Activated CD4-positive, alpha-beta T cell treated with anti-CD3 and anti-CD28 coated beads, Interleukin-2, amount 10 ng/mL, durations not matched to agents 24 days and 14 days (primary cell): ENCODE data around the gene MT1HL1. TPM values are rescaled to one million over a fixed set of nuclear protein-coding genes. Genes with fewer than 3 reads are reported as not detected.

Source experiments
- DNase-seq: peaks from one replicate; pipeline ENCODE4 v3.0.0; 2022
- H3K27ac Mint-ChIP-seq: one replicate; pipeline ENCODE4 v1.8.0; 2022; ENCODE audit warnings: mild to moderate bottlenecking, mixed read lengths
- H3K27me3 Mint-ChIP-seq: one replicate; pipeline ENCODE4 v1.8.0; 2022; ENCODE audit warnings: mixed read lengths
- H3K36me3 Mint-ChIP-seq: one replicate; pipeline ENCODE4 v1.8.0; 2022; ENCODE audit warnings: low read depth, mild to moderate bottlenecking, mixed read lengths
- H3K4me1 Mint-ChIP-seq: one replicate; pipeline ENCODE4 v1.8.0; 2021; ENCODE audit warnings: mixed read lengths
- H3K4me3 Mint-ChIP-seq: one replicate; pipeline ENCODE4 v1.8.0; 2022; ENCODE audit warnings: mild to moderate bottlenecking, moderate library complexity, mixed read lengths
- H3K9me3 Mint-ChIP-seq: one replicate; pipeline ENCODE4 v1.8.0; 2021; ENCODE audit warnings: mixed read lengths
- intact Hi-C: fragments of 100-400 bp; cut with micrococcal nuclease; formaldehyde crosslinking; loops from one replicate; pipeline ENCODE4 v1.15.1; 2023
- total RNA-seq: library from RNA; stranded (reverse); gene quantifications from 2 replicates; pipeline ENCODE4 v1.2.3, GENCODE V29; 2022

The MT1HL1 gene
- total RNA-seq, 1 donor from 2014 or later, result not detected

DNA sequence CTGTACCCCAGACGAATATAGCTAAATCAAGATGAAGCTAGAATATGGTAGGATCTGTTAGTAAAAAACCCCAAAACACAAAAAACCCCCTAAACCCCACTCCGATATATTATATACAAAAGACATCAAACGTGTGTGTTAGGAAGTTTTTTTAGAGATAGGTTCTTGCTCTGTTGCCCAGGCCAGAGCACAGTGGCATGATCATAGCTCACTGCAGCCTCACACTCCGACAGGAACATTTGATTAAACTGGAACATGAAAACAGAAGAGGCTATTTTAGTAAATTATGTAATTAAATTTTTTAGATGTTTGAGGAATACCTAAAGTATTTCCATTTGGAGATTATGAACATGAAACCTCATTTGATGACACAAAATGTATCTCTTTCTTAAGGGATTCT lies 29.6 kb upstream of the MT1HL1 start:
- Mint-ChIP-seq H3K4me3 (no peak overlapping the region), H3K27ac (no peak overlapping the region), H3K4me1 (no peaks in the 10 kb centered on the region), H3K36me3 (no peaks in the 10 kb centered on the region), H3K9me3 (no peaks in the 10 kb centered on the region), H3K27me3 (peaks cover 4% of the 10 kb centered on the region)
- intact Hi-C loops, result no loop called here
- no peak for DNase-seq

- no peaks in the 10 kb centered on the region for H3K9me3 Mint-ChIP-seq
- H3K4me1 Mint-ChIP-seq, result no peaks in the 10 kb centered on the region
- intact Hi-C loops, result no loop called here
- H3K27ac Mint-ChIP-seq, result no peak overlapping the region
- DNase-seq, result no peak
- H3K27me3 Mint-ChIP-seq, result peaks cover 3% of the 10 kb centered on the region
- H3K36me3 Mint-ChIP-seq, result no peaks in the 10 kb centered on the region
- no peak overlapping the region for H3K4me3 Mint-ChIP-seq
Measured at GRCh38 chr1:237033061-237033460, 28.8 kb upstream of the MT1HL1 start.

DNA sequence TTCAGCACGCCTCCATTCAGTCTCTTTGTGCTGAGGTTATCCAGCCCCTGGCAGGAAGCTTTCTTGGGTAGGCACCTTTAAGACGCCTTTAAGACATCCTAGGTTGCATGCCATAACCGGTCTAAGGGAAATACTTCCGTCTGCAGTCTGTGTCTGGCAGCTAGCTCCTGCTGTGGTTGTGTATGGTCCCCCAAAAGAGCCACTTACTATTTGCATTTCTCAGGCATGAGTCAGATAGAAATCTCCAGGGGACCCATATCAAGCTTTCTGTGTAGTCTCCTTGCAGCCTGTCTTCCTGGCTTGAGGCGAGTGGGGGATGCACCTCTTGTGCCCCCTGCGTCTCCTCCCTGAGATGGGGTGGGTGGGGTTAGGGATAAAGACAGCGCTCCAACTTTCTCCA lies 27.8 kb upstream of the MT1HL1 start:
- no peaks in the 10 kb centered on the region for H3K36me3 Mint-ChIP-seq
- H3K27me3 Mint-ChIP-seq, result peaks cover 3% of the 10 kb centered on the region
- intact Hi-C loops, result no loop called here
- H3K9me3 Mint-ChIP-seq, result no peaks in the 10 kb centered on the region
- no peak overlapping the region for H3K27ac Mint-ChIP-seq
- no peak for DNase-seq
- no peaks in the 10 kb centered on the region for H3K4me1 Mint-ChIP-seq
- no peak overlapping the region for H3K4me3 Mint-ChIP-seq

DNA sequence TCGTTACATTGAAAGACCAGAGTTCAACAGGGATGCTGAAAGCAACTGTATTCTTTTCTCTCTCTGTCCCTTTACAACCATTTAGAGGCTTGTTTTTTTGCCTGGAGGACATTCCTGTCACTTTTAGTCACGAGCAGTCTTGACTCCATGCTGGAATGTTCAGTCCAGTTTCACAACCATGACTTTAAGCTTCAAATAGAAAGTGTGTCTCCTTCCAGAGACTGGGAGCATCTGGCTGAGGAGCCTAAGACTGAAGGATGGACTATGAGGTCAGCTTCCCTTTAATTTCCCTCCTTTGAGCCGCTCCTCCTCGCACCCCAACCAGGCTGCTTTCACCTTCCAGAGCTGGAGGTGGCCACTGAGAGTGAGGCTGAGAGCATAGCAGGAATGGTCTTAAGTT lies 27.2 kb upstream of the MT1HL1 start:
- Mint-ChIP-seq H3K36me3 (no peaks in the 10 kb centered on the region), H3K4me3 (no peak overlapping the region), H3K27ac (no peak overlapping the region), H3K27me3 (peaks cover 3% of the 10 kb centered on the region), H3K9me3 (no peaks in the 10 kb centered on the region), H3K4me1 (no peaks in the 10 kb centered on the region)
- no peak for DNase-seq
- intact Hi-C loops, result no loop called here

- peaks cover 3% of the 10 kb centered on the region for H3K27me3 Mint-ChIP-seq
- no peaks in the 10 kb centered on the region for H3K36me3 Mint-ChIP-seq
- no peak overlapping the region for H3K27ac Mint-ChIP-seq
- DNase-seq, result no peak
- no peak overlapping the region for H3K4me3 Mint-ChIP-seq
- no peaks in the 10 kb centered on the region for H3K9me3 Mint-ChIP-seq
- intact Hi-C loops, result no loop called here
- H3K4me1 Mint-ChIP-seq, result no peaks in the 10 kb centered on the region
Measured at GRCh38 chr1:237029850-237030535, 25.8 kb upstream of the MT1HL1 start.

DNA sequence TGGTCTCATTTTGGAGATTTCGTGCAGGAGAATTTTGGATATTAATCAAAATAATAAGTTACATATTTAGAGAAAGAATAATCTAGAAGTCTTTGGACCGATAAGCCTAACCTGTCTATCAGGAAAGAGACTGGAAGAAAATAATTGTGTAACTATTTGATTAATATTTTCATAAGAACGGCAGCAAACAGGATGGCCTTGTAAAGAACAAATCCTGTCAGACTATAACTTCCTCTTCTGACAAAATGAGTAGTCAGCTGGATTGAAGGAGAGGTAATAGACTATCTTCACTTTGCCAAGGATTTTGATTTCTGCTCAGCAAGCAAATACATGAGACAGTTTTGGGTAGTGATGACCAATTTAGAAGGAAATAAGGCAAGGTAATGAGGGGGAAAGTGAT lies 25.0 kb upstream of the MT1HL1 start:
- Mint-ChIP-seq H3K9me3 (no peaks in the 10 kb centered on the region), H3K4me1 (no peaks in the 10 kb centered on the region), H3K4me3 (no peak overlapping the region), H3K27me3 (no peaks in the 10 kb centered on the region), H3K27ac (no peak overlapping the region), H3K36me3 (no peaks in the 10 kb centered on the region)
- no peak for DNase-seq
- intact Hi-C loops, result no loop called here

GRCh38 chr1:237025358-237026074 lies 21.3 kb upstream of the MT1HL1 start:
- H3K4me3 Mint-ChIP-seq, result no peak overlapping the region
- H3K9me3 Mint-ChIP-seq, result no peaks in the 10 kb centered on the region
- H3K27me3 Mint-ChIP-seq, result no peaks in the 10 kb centered on the region
- no peak for DNase-seq
- no peaks in the 10 kb centered on the region for H3K36me3 Mint-ChIP-seq
- H3K4me1 Mint-ChIP-seq, result no peaks in the 10 kb centered on the region
- H3K27ac Mint-ChIP-seq, result no peak overlapping the region
- intact Hi-C loops, result no loop called here

DNA sequence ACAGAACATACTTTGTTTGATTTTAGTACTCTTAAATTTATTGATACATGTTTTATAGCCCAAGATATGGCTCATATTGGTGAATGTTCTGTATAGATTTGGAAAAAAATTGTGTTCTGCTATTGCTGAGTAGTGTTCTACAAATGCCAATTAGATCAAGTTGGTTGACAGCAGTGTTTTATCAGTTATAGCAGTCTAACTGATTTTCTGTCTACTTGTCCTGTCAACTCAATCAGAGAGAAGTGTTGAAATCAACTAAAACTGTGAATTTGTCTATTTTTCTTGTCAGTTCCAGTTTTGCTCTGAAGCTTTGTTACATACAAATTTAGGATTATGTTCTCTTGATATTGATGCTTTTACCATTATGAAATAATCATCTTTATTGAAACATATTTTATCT lies 14.7 kb upstream of the MT1HL1 start:
- H3K27me3 Mint-ChIP-seq, result peaks cover 9% of the 10 kb centered on the region
- intact Hi-C loops, result no loop called here
- no peaks in the 10 kb centered on the region for H3K4me1 Mint-ChIP-seq
- no peak overlapping the region for H3K27ac Mint-ChIP-seq
- no peaks in the 10 kb centered on the region for H3K36me3 Mint-ChIP-seq
- no peaks in the 10 kb centered on the region for H3K9me3 Mint-ChIP-seq
- H3K4me3 Mint-ChIP-seq, result no peak overlapping the region
- no peak for DNase-seq

GRCh38 chr1:237016626-237017025 lies 12.4 kb upstream of the MT1HL1 start:
- no peaks in the 10 kb centered on the region for H3K4me1 Mint-ChIP-seq
- no peaks in the 10 kb centered on the region for H3K36me3 Mint-ChIP-seq
- intact Hi-C loops, result no loop called here
- no peak overlapping the region for H3K4me3 Mint-ChIP-seq
- no peaks in the 10 kb centered on the region for H3K9me3 Mint-ChIP-seq
- DNase-seq, result no peak
- H3K27ac Mint-ChIP-seq, result no peak overlapping the region
- H3K27me3 Mint-ChIP-seq, result peaks cover 9% of the 10 kb centered on the region

- intact Hi-C loops, result no loop called here
- Mint-ChIP-seq H3K4me1 (no peaks in the 10 kb centered on the region), H3K36me3 (no peaks in the 10 kb centered on the region), H3K27me3 (peaks cover 9% of the 10 kb centered on the region), H3K27ac (no peak overlapping the region), H3K4me3 (no peak overlapping the region), H3K9me3 (no peaks in the 10 kb centered on the region)
- DNase-seq, result no peak
Measured at GRCh38 chr1:237013608-237014007, 9.4 kb upstream of the MT1HL1 start.

DNA sequence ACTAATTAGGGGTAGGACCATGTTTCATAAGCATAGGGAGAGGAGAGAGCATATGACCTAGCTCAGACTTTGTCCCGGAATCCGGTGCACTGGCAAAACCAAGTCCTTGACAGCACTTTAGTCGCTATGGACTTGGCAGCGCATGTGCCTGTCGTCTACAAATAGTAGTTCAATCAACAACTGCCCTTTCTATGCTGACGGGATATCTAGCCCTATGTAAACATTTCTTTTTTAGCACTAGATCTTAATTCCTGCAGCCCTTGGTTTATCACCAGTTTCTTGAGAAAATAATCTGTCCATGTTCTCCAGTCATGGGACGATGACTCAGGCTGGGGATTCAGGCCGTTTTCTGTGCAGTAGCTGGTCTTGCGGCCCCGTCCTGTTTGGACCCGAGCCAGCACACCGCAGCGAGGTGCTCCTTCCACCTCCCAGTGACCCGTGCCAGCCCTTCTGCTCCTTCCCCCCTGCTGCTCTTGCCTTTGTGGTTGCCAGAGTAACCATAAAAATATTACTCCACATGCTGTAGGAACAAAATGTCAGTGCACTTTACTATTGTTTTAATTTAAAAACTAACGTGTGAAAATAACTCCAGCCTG lies 8.6 kb upstream of the MT1HL1 start:
- Mint-ChIP-seq H3K27ac (no peak overlapping the region), H3K4me1 (no peaks in the 10 kb centered on the region), H3K4me3 (no peak overlapping the region), H3K9me3 (no peaks in the 10 kb centered on the region), H3K27me3 (peaks cover 9% of the 10 kb centered on the region), H3K36me3 (no peaks in the 10 kb centered on the region)
- DNase-seq, result no peak
- intact Hi-C loops, result no loop called here

DNA sequence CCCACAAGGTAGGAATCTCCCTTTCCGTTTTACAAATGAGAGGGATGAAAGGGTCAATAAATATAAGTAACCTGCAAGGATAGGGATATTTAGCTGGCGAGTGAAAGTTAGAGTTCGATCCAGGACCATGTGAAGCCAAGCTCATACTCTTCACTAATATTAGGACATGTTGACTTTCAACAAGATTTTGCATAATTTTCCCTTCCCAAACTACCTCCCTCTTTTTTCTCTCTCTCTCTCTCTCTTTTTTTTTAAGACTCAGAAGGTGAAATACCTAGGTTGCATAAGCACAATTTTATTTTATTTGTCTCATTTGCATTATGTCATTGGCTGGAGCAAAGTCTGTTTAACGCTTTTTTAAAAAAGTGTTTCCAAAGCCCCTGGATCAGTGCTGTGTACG lies 8.1 kb upstream of the MT1HL1 start:
- DNase-seq, result no peak
- Mint-ChIP-seq H3K9me3 (no peaks in the 10 kb centered on the region), H3K4me1 (no peaks in the 10 kb centered on the region), H3K36me3 (no peaks in the 10 kb centered on the region), H3K4me3 (no peak overlapping the region), H3K27me3 (peaks cover 6% of the 10 kb centered on the region), H3K27ac (no peak overlapping the region)
- intact Hi-C loops, result no loop called here

- intact Hi-C loops, result no loop called here
- H3K27me3 Mint-ChIP-seq, result peaks cover 1% of the 10 kb centered on the region
- H3K4me1 Mint-ChIP-seq, result no peaks in the 10 kb centered on the region
- H3K36me3 Mint-ChIP-seq, result no peaks in the 10 kb centered on the region
- no peak overlapping the region for H3K4me3 Mint-ChIP-seq
- no peaks in the 10 kb centered on the region for H3K9me3 Mint-ChIP-seq
- DNase-seq, result no peak
- H3K27ac Mint-ChIP-seq, result no peak overlapping the region
Measured at GRCh38 chr1:237011432-237011831, 7.2 kb upstream of the MT1HL1 start.

DNA sequence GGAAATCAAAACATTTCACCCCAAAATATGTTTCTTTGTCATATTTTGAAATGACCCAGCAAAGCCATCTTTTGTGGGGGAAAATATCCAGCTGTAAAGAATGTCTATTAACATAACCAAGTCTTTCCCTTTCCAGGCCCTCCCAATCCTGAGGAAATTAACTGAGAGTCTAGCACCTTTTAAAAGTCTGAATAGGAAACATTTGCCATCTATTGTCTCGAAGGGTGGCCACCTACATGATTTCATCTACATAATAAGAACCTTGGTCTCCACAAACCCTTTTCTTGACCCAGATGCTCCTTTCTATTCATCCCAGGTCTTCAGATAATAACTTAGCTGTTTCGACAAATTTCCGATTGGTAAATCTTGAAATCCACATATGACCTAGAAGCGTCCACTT lies 5.4 kb upstream of the MT1HL1 start:
- H3K4me1 Mint-ChIP-seq, result no peaks in the 10 kb centered on the region
- intact Hi-C loops, result no loop called here
- H3K4me3 Mint-ChIP-seq, result no peak overlapping the region
- H3K27me3 Mint-ChIP-seq, result no peaks in the 10 kb centered on the region
- no peaks in the 10 kb centered on the region for H3K9me3 Mint-ChIP-seq
- DNase-seq, result no peak
- no peaks in the 10 kb centered on the region for H3K36me3 Mint-ChIP-seq
- H3K27ac Mint-ChIP-seq, result no peak overlapping the region
